C1 segment of cervical spinal cord (tissue), 14 donors: Measurements from ENCODE around the gene CEP128.

Source experiments
- DNase-seq, 14 donors: peaks; one replicate each; lab custom pipeline; 2025; lab: John Stamatoyannopoulos, UW

Gene CEP128

GRCh38 chr14:80901822-80902221 lies 39.7 kb downstream of the CEP128 start:
- no peak for DNase-seq

GRCh38 chr14:80901260-80901659 lies 40.3 kb downstream of the CEP128 start:
- no peak for DNase-seq

GRCh38 chr14:80872645-80873044 lies 68.9 kb downstream of the CEP128 start:
- no peak for DNase-seq

GRCh38 chr14:80868260-80868659 lies 73.3 kb downstream of the CEP128 start:
- DNase-seq = no peak

- no peak for DNase-seq
Observed at GRCh38 chr14:80867798-80868197, 73.7 kb downstream of the CEP128 start.

GRCh38 chr14:80867091-80867490 lies 74.4 kb downstream of the CEP128 start:
- no peak for DNase-seq

- no peak for DNase-seq
Observed at GRCh38 chr14:80865565-80865964, 76.0 kb downstream of the CEP128 start.

GRCh38 chr14:80862983-80863382 lies 78.6 kb downstream of the CEP128 start:
- DNase-seq = no peak

GRCh38 chr14:80862541-80862940 lies 79.0 kb downstream of the CEP128 start:
- no peak for DNase-seq

- peak in 1 of 14 donors; percentile 30 for DNase-seq
Observed at GRCh38 chr14:80850197-80850814, 91.2 kb downstream of the CEP128 start.

GRCh38 chr14:80847070-80847469 lies 94.5 kb downstream of the CEP128 start:
- DNase-seq = no peak

GRCh38 chr14:80845856-80846255 lies 95.7 kb downstream of the CEP128 start:
- no peak for DNase-seq

GRCh38 chr14:80844872-80845271 lies 96.7 kb downstream of the CEP128 start:
- no peak for DNase-seq

GRCh38 chr14:80839743-80840142 lies 101.8 kb downstream of the CEP128 start:
- no peak for DNase-seq

GRCh38 chr14:80809663-80810062 lies 131.9 kb downstream of the CEP128 start:
- no peak for DNase-seq

GRCh38 chr14:80805136-80805535 lies 136.4 kb downstream of the CEP128 start:
- DNase-seq = no peak

- DNase-seq = no peak
Observed at GRCh38 chr14:80798878-80799277, 142.7 kb downstream of the CEP128 start.

GRCh38 chr14:80798211-80798610 lies 143.3 kb downstream of the CEP128 start:
- DNase-seq = no peak

- DNase-seq = no peak
Observed at GRCh38 chr14:80792771-80793170, 148.8 kb downstream of the CEP128 start.

- DNase-seq = no peak
Observed at GRCh38 chr14:80787876-80788275, 153.7 kb downstream of the CEP128 start.

GRCh38 chr14:80784820-80785219 lies 156.7 kb downstream of the CEP128 start:
- peak in 3 of 14 donors; percentile 1 to 11 (median 10) for DNase-seq

GRCh38 chr14:80781972-80782367 lies 159.6 kb downstream of the CEP128 start:
- no peak for DNase-seq

GRCh38 chr14:80780500-80780899 lies 161.0 kb downstream of the CEP128 start:
- DNase-seq = no peak

GRCh38 chr14:80776657-80777056 lies 164.9 kb downstream of the CEP128 start:
- DNase-seq = no peak
